SK-N-SH (cell line): Measurements from ENCODE around the gene HINT3. TPM values are rescaled to one million over a fixed set of nuclear protein-coding genes. Genes with fewer than 3 reads are reported as not detected.

Experiments used
- CTCF ChIA-PET: fragments of 300-600, 350-600 bp; formaldehyde crosslinking; extraction: SDS; loops from one replicate; lab custom pipeline; 2021; lab: Yijun Ruan, JAX
- POLR2A ChIA-PET: fragments of 350-600 bp; sonication (Branson Sonifier 250); formaldehyde crosslinking; extraction: SDS; loops from one replicate; lab custom pipeline; 2020; ENCODE audit warnings: antibody characterized with exemption, inconsistent platforms; lab: Yijun Ruan, JAX
- DNase-seq: peaks from one replicate; pipeline ENCODE4 v3.0.0; 2012
- H2AFZ ChIP-seq: fragments of 200-600 bp; sonication (generic); 2 replicates; pipeline ENCODE4 v1.8.1; 2016; ENCODE audit warnings: antibody characterized with exemption, mild to moderate bottlenecking, low read depth
- H3F3A ChIP-seq: fragments of 200-600 bp; sonication (generic); replicated peaks from 2 replicates; pipeline ENCODE3; 2016; ENCODE audit warnings: antibody characterized with exemption, mild to moderate bottlenecking; ENCODE audit not compliant: insufficient read depth
- H3K27ac ChIP-seq, 2 experiments: fragments of 200-500 bp in 1 of 2; fragments of 200-600 bp in 1 of 2; sonication (Bioruptor generic) in 1 of 2; sonication (generic), shearing (Covaris generic) in 1 of 2; 2 replicates each; pipeline versions ENCODE4 v1.5.1 to v1.6.1; 2014 to 2016; ENCODE audit warnings: low read depth in 2 of 2, inconsistent platforms in 1 of 2, low read length in 1 of 2, mild to moderate bottlenecking in 1 of 2, mixed read lengths in 1 of 2
- H3K27me3 ChIP-seq: fragments of 200-600 bp; sonication (generic), shearing (Covaris generic); 2 replicates; pipeline ENCODE4 v1.6.1; 2016; ENCODE audit warnings: mixed run types; ENCODE audit not compliant: insufficient read depth
- H3K36me3 ChIP-seq, 2 experiments: fragments of 200-500 bp in 1 of 2; fragments of 200-600 bp in 1 of 2; sonication (Bioruptor generic) in 1 of 2; sonication (generic) in 1 of 2; replicated peaks in 1 of 2; 2 replicates each; pipeline versions ENCODE3 to v1.5.1; 2014 to 2016; ENCODE audit warnings: low read length in 1 of 2, mild to moderate bottlenecking in 1 of 2; ENCODE audit not compliant: insufficient read depth in 2 of 2, control insufficient read depth in 1 of 2
- H3K4me1 ChIP-seq, 2 experiments: fragments of 200-500 bp in 1 of 2; fragments of 200-600 bp in 1 of 2; sonication (Bioruptor generic) in 1 of 2; sonication (generic), shearing (Covaris generic) in 1 of 2; 2 replicates each; pipeline versions ENCODE4 v1.5.1 to v1.6.1; 2014 to 2016; ENCODE audit warnings: low read depth in 1 of 2, low read length in 1 of 2, mixed run types in 1 of 2; ENCODE audit not compliant: insufficient read depth in 2 of 2, control insufficient read depth in 1 of 2
- H3K4me2 ChIP-seq: fragments of 200-600 bp; sonication (generic), shearing (Covaris generic); 2 replicates; pipeline ENCODE4 v1.6.1; 2017; ENCODE audit warnings: mixed run types
- H3K4me3 ChIP-seq, 2 experiments: fragments of 200-500 bp in 1 of 2; fragments of 200-600 bp in 1 of 2; sonication (Bioruptor generic) in 1 of 2; sonication (generic), shearing (Covaris generic) in 1 of 2; 2 replicates each; pipeline versions ENCODE4 v1.5.1 to v1.8.1; 2014 to 2016; ENCODE audit warnings: low read depth in 2 of 2, inconsistent platforms in 1 of 2, low read length in 1 of 2, mild to moderate bottlenecking in 1 of 2, mixed read lengths in 1 of 2, moderate library complexity in 1 of 2
- H3K79me2 ChIP-seq: fragments of 200-600 bp; sonication (generic); 2 replicates; pipeline ENCODE4 v1.8.1; 2017; ENCODE audit warnings: mild to moderate bottlenecking; ENCODE audit not compliant: insufficient read depth
- H3K9ac ChIP-seq: fragments of 200-600 bp; sonication (generic); 2 replicates; pipeline ENCODE4 v1.6.1; 2017; ENCODE audit warnings: mixed run types
- H3K9me2 ChIP-seq: fragments of 200-600 bp; sonication (generic); 2 replicates; pipeline ENCODE4 v1.6.1; 2017; ENCODE audit warnings: mixed run types
- H3K9me3 ChIP-seq: fragments of 200-600 bp; sonication (generic); 2 replicates; pipeline ENCODE4 v1.6.1; 2017; ENCODE audit warnings: mixed run types, mild to moderate bottlenecking, moderate library complexity
- H4K20me1 ChIP-seq: fragments of 200-600 bp; sonication (generic); 2 replicates; pipeline ENCODE4 v1.6.1; 2017; ENCODE audit warnings: mild to moderate bottlenecking, mixed run types; ENCODE audit not compliant: insufficient read depth
- CHD2 ChIP-seq: fragments of 150-350 bp; IDR thresholded peaks from 2 replicates; pipeline ENCODE4 v1.6.1; 2018; ENCODE audit warnings: low read length; ENCODE audit not compliant: partially characterized antibody
- CTCF ChIP-seq: fragments of 200-600 bp; sonication (generic); IDR thresholded peaks from 2 replicates; pipeline ENCODE4 v1.6.1; 2017; ENCODE audit warnings: antibody characterized with exemption, mild to moderate bottlenecking, moderate library complexity
- ELF1 ChIP-seq: IDR thresholded peaks from 2 replicates; pipeline ENCODE4 v1.4.0; 2012
- EP300 ChIP-seq, 2 experiments: IDR thresholded peaks; 2 replicates each; pipeline versions ENCODE4 v1.4.0 to v1.6.1; 2012; ENCODE audit warnings: borderline replicate concordance in 1 of 2, low read depth in 1 of 2, low read length in 1 of 2
- FOSL2 ChIP-seq: IDR thresholded peaks from 2 replicates; pipeline ENCODE4 v1.4.0; 2012; ENCODE audit warnings: low read depth, mild to moderate bottlenecking, moderate library complexity, borderline replicate concordance
- FOXM1 ChIP-seq: IDR thresholded peaks from 2 replicates; pipeline ENCODE4 v1.4.0; 2012; ENCODE audit warnings: low read depth, mild to moderate bottlenecking
- GABPA ChIP-seq: IDR thresholded peaks from 2 replicates; pipeline ENCODE4 v1.4.0; 2012; ENCODE audit warnings: low read depth, mild to moderate bottlenecking
- GATA2 ChIP-seq: sonication (generic); formaldehyde crosslinking; IDR thresholded peaks from 2 replicates; pipeline ENCODE4 v1.5.0; 2020; ENCODE audit warnings: mild to moderate bottlenecking, missing genetic modification reagents
- MXI1 ChIP-seq: IDR thresholded peaks from 2 replicates; pipeline ENCODE4 v1.6.1; 2012; ENCODE audit warnings: mild to moderate bottlenecking, low read depth, low read length, improper control_type of control experiment
- NFIC ChIP-seq: IDR thresholded peaks from 2 replicates; pipeline ENCODE4 v1.4.0; 2012; ENCODE audit warnings: borderline replicate concordance
- POLR2AphosphoS5 ChIP-seq: IDR thresholded peaks from 2 replicates; pipeline ENCODE4 v1.6.1; 2012; ENCODE audit warnings: low read depth, low read length
- RAD21 ChIP-seq: IDR thresholded peaks from 2 replicates; pipeline ENCODE4 v1.6.1; 2012; ENCODE audit warnings: mild to moderate bottlenecking, low read length
- RCOR1 ChIP-seq: fragments of 150-350 bp; IDR thresholded peaks from 2 replicates; pipeline ENCODE4 v1.6.1; 2017; ENCODE audit warnings: antibody characterized with exemption, low read length
- RFX5 ChIP-seq: IDR thresholded peaks from 2 replicates; pipeline ENCODE4 v1.6.1; 2012; ENCODE audit warnings: mild to moderate bottlenecking, improper control_type of control experiment, low read length
- SIN3A ChIP-seq: IDR thresholded peaks from 2 replicates; pipeline ENCODE4 v1.6.1; 2012; ENCODE audit warnings: low read depth, mild to moderate bottlenecking, low read length, moderate library complexity, borderline replicate concordance
- SMC3 ChIP-seq: IDR thresholded peaks from 2 replicates; pipeline ENCODE4 v1.6.1; 2012; ENCODE audit warnings: low read depth, low read length, improper control_type of control experiment
- USF1 ChIP-seq: IDR thresholded peaks from 2 replicates; pipeline ENCODE4 v1.4.0; 2012; ENCODE audit warnings: low read depth, borderline replicate concordance
- USF2 ChIP-seq: fragments of 150-350 bp; IDR thresholded peaks from 2 replicates; pipeline ENCODE4 v1.6.1; 2017; ENCODE audit warnings: antibody characterized with exemption, low read length, low read depth, borderline replicate concordance
- ZBTB33 ChIP-seq: IDR thresholded peaks from 2 replicates; pipeline ENCODE4 v1.4.0; 2012; ENCODE audit warnings: low read depth, borderline replicate concordance
- WGBS: methylation state at CpG from one replicate; pipeline ENCODE4 v1.1.6; 2017; ENCODE audit warnings: low lambda C conversion rate; 5-methylcytosine and 5-hydroxymethylcytosine counted together
- polyA plus RNA-seq, 3 experiments: library from polyadenylated mRNA; depleted of rRNA; stranded (reverse); fragments of >200 nt; gene quantifications; 2 replicates each; pipeline ENCODE4 v1.2.3, GENCODE V29; 2012
- TF ChIP-seq, protein P1 (sequence below): IDR thresholded peaks from 2 replicates; pipeline ENCODE4 v1.4.0; 2012; ENCODE audit warnings: low read depth

The HINT3 gene
- polyA plus RNA-seq, 1 of the 3 experiments (the other 2 are of a cell fraction), result 1.8 TPM

DNA sequence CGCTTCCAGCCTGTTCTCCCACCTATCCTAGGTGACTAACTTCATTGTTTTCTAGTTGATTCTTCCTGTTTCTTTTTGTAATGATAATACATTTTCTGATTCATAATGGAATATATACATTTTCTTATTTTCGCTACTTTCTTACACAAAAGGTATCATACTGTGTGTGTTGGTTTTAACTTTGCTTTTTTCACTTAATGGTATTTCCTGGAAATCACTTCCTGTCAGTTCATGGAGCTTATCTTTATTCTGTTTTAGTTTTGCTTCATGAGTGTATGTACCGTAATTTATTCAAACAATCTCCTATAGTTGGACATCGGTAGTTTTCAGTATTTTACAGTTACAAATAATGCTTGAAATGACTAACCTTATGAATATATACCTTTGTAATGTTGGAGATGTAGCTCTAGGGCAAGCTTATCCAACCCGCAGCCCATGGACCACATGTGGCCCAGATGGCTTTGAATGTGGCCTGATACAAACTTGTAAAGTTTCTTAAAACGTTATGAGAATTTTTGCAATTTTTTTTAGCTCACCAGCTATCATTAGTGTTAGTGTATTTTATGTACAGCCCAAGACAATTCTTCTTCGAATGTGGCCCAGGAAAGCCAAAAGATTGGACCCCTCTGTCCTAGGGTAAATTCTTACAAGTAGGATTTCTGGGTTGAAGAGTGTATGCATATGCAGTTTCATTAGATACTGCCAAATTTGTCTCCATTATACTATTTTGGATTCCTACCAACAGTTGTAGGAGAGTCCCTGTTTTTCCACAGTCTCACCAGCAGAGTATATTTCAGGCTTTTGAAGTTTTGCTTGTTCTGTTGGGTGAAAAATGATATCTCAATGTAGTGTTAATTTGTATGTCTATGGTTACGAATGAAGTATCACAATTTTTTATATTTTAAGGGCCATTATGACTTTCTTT, 46.4 kb downstream of the HINT3 start:
- Histone ChIP-seq H3K27ac (no peak overlapping the region), H3K27me3 (no peaks in the 10 kb centered on the region), H2AFZ (no peak overlapping the region), H3F3A (peaks cover 4% of the 10 kb centered on the region), H3K9ac (no peak overlapping the region), H3K9me2 (no peaks in the 10 kb centered on the region), H3K4me1 (no peaks in the 10 kb centered on the region; a peak in 1 of 4 replicates), H3K36me3 (peaks cover 46 to 91% of the 10 kb centered on the region in 2 experiments), H3K79me2 (no peaks in the 10 kb centered on the region), H3K4me2 (no peak overlapping the region), H3K4me3 (no peak overlapping the region), H4K20me1 (no peaks in the 10 kb centered on the region), H3K9me3 (no peaks in the 10 kb centered on the region)
- ChIA-PET CTCF (no interaction called here), POLR2A (no interaction called here)
- no peak for DNase-seq
- 92% methylated on average over 8 of the region's 8 CpGs for WGBS
- TF ChIP-seq SIN3A (no peak), SMC3 (no peak), RFX5 (no peak), FOXM1 (no peak), CHD2 (no peak), GABPA (no peak), ZBTB33 (no peak), FOSL2 (no peak), USF2 (no peak), ELF1 (no peak), NFIC (no peak), USF1 (no peak), MXI1 (no peak), CTCF (no peak), RAD21 (no peak), RCOR1 (no peak), GATA2 (no peak), EP300 (IDR thresholded peaks at IDR 0.05; ENCODE audit: borderline replicate concordance in 1 of 2, low read depth in 1 of 2, low read length in 1 of 2) (no peak), POLR2AphosphoS5 (no peak)
- TF ChIP-seq, protein P1, sequence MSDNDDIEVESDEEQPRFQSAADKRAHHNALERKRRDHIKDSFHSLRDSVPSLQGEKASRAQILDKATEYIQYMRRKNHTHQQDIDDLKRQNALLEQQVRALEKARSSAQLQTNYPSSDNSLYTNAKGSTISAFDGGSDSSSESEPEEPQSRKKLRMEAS, result no peak
